GM12865 (cell line): ENCODE data around the gene OSBPL1A.

ENCODE experiments used
- DNase-seq: peaks from one replicate; pipeline ENCODE4 v3.0.0; 2010; ENCODE audit warnings: low read depth
- H3K4me3 ChIP-seq: 2 replicates; pipeline ENCODE4 v1.5.1; 2011; ENCODE audit warnings: mild to moderate bottlenecking, low read depth, low read length, control low read depth
- TF ChIP-seq, protein P1 (sequence below): IDR thresholded peaks from 2 replicates; pipeline ENCODE4 v1.5.1; 2011; ENCODE audit warnings: low read length, control low read depth, low read depth, inconsistent platforms; ENCODE audit not compliant: insufficient read depth; ENCODE audit errors: missing control alignments

The OSBPL1A gene

DNA sequence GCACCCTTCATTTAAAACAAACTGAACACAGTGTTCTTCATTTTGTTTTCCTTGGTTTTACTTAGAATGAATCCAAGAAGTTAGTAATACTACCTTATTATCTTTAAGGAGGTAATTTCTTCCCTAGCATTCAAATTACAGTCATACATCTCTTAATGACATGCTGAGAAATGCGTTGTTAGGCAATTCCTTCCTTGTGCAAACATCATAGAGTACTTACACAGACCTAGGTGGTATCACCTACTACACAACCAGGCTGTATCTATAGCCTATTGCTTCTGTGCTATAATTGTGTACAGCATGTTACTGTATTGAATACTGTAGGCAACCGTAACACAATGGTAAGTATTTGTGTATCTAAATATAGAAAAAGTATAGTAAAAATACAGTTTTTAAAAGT is 267.1 kb downstream of the OSBPL1A start:
- no peak overlapping the region for H3K4me3 ChIP-seq
- TF ChIP-seq, protein P1, sequence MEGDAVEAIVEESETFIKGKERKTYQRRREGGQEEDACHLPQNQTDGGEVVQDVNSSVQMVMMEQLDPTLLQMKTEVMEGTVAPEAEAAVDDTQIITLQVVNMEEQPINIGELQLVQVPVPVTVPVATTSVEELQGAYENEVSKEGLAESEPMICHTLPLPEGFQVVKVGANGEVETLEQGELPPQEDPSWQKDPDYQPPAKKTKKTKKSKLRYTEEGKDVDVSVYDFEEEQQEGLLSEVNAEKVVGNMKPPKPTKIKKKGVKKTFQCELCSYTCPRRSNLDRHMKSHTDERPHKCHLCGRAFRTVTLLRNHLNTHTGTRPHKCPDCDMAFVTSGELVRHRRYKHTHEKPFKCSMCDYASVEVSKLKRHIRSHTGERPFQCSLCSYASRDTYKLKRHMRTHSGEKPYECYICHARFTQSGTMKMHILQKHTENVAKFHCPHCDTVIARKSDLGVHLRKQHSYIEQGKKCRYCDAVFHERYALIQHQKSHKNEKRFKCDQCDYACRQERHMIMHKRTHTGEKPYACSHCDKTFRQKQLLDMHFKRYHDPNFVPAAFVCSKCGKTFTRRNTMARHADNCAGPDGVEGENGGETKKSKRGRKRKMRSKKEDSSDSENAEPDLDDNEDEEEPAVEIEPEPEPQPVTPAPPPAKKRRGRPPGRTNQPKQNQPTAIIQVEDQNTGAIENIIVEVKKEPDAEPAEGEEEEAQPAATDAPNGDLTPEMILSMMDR = no peak
- DNase-seq = no peak

DNA sequence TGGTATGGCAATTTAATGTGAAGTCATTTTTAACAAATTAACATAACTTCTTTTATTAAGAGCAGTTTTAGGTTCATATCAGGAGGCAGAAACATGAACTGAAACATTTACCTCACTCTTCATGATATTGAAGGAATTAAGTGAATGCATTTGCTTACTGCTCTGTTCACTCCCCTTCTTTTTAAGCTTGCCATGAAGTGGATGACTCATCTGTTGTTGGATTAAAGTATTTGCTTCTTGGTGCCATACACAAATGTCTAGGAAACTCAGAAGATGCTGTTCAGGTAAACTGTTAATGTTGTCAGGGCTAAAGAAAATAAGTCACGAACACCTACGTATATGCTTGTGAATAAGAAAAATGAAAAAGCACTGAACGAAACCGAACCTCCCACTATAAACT is 268.9 kb downstream of the OSBPL1A start:
- no peak overlapping the region for H3K4me3 ChIP-seq
- TF ChIP-seq, protein P1 = no peak
- DNase-seq = no peak

DNA sequence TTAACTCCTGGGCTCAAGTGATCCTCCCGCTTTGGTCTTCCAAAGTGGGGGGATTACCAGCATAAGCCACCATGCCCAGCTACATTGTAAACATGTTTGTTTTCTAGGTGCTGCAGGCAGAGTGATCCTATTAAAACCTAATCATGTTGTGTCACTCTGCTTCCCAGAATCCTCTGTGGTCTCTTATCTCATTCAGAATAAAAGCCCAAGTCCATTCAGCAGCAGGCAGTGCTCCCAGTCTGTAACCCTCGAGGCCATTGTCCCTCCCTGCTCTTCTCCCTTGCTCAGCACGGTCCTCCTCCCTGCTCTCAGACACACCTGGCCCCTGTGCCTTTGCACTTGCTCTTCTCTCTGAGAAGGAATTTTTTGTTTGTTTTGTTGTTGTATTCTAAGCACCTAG is 269.9 kb downstream of the OSBPL1A start:
- TF ChIP-seq, protein P1 = no peak

DNA sequence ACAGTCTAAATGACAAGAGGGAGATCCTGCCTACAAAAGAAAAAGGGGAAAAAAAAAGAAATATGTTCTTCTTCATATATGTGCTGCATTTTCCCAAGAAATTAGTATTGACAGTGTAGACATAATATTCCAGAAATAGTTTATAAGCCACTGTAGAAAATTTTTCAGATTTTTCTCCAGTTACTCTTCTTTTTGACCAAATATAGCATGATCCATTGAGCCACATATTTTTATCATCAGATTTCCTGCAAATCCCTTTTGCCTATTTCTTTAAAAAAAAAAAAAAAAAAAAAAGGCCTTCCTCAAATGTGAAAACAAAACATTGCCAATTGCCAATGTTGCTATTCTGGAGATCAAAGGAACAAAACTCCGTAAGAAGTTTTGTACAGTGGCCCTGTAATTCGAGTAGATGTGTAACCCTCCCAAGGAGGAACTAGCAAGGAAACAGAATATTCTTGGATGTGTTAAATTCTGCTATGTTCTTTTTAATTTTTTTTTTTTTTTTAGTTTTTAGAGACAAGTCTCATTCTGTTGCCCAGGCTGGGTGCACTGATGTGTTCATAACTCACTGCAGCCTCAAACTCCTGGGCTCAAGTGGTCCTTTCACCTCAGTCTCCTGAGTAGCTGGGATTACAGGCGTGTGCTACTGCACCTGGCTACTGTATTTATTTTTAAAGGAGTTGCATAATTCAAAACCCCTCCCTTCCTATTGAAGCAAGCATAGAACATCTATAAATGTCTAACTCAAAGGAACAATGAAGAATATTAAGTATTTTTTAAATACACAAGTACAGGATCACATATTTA is 271.3 kb downstream of the OSBPL1A start:
- DNase-seq = no peak
- TF ChIP-seq, protein P1 = no peak
- no peak overlapping the region for H3K4me3 ChIP-seq

More for the DNA sequence above, 269.9 kb downstream of the OSBPL1A start:
- no peak for DNase-seq
- H3K4me3 ChIP-seq = no peak overlapping the region

DNA sequence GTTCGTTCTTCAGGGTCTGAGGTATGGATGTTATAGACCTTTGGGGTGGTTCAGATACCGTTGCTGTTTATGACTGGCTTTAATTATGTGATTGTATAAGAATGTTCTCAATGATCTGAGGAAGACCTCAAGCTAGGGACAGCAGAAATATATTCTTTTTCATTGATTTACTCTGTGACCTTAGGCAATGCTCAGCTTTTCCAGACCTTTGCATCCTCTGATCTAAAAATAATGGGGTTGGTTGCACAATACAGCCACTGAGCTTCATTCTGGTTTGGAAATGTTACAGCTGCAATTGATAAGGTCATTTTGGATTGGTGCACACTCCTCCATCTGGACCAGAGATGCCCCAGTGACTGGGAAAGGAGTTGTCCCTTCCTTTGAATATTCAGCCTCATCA is 276.0 kb downstream of the OSBPL1A start:
- no peak overlapping the region for H3K4me3 ChIP-seq
- TF ChIP-seq, protein P1 = no peak
- no peak for DNase-seq

DNA sequence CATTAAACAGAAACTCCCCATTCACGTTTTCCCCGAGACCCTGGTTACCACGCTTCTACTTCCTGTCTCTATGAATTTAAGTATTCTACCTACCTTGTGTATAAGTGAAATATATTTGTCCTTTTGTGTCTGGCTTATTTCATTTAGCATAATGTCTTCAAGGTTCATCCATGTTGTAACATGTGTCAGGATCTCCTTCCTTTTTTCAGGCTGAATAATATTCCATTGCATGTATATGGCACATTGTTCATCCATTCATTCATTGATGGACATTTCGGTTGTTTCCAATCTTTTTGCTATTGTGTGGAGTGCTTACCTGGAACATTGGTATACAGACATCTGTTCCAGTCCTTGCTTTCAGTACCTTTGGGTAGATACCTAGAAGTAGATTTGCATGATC is 276.9 kb downstream of the OSBPL1A start:
- no peak for DNase-seq
- TF ChIP-seq, protein P1 = no peak
- H3K4me3 ChIP-seq = no peak overlapping the region
